OCI-LY1 (cell line): ENCODE measurements around the gene CCL17.
"Not testable (repeated sequence)": the region's sequence is repeated elsewhere in the genome, so short reads cannot be mapped to it uniquely, and the experiment has no call there.

Source experiments
- H2AFZ ChIP-seq: fragments of 200-600 bp; sonication (generic), shearing (Covaris generic); 2 replicates; pipeline ENCODE4 v1.6.0; 2014; ENCODE audit warnings: antibody characterized with exemption, mild to moderate bottlenecking, low read length
- H3F3A ChIP-seq: fragments of 200-600 bp; sonication (generic), shearing (Covaris generic); 2 replicates; pipeline ENCODE4 v1.6.0; 2014; ENCODE audit warnings: mild to moderate bottlenecking, antibody characterized with exemption, low read length, moderate library complexity; ENCODE audit not compliant: insufficient read depth
- H3K27ac ChIP-seq: fragments of 200-600 bp; sonication (generic); 2 replicates; pipeline ENCODE4 v1.5.1; 2014; ENCODE audit warnings: low read length, mixed run types, mild to moderate bottlenecking, low read depth; ENCODE audit not compliant: poor library complexity, severe bottlenecking
- H3K27me3 ChIP-seq: fragments of 200-600 bp; sonication (generic); 2 replicates; pipeline ENCODE4 v1.6.0; 2014; ENCODE audit warnings: antibody characterized with exemption, mild to moderate bottlenecking, low read length, moderate library complexity; ENCODE audit not compliant: insufficient read depth
- H3K36me3 ChIP-seq: fragments of 200-600 bp; sonication (generic); 2 replicates; pipeline ENCODE4 v1.6.1; 2014; ENCODE audit warnings: mild to moderate bottlenecking, antibody characterized with exemption, low read length, moderate library complexity, mixed read lengths; ENCODE audit not compliant: insufficient read depth
- H3K4me1 ChIP-seq: fragments of 200-600 bp; sonication (generic); 2 replicates; pipeline ENCODE4 v1.5.1; 2014; ENCODE audit warnings: mild to moderate bottlenecking, low read length, moderate library complexity; ENCODE audit not compliant: insufficient read depth, severe bottlenecking
- H3K4me2 ChIP-seq: fragments of 200-600 bp; sonication (generic), shearing (Covaris generic); 2 replicates; pipeline ENCODE4 v1.6.1; 2014; ENCODE audit warnings: low read length
- H3K4me3 ChIP-seq: fragments of 200-600 bp; sonication (generic); 2 replicates; pipeline ENCODE4 v1.5.1; 2014; ENCODE audit warnings: low read length, low read depth, mild to moderate bottlenecking, mixed read lengths; ENCODE audit not compliant: poor library complexity, severe bottlenecking
- H3K79me2 ChIP-seq: fragments of 200-600 bp; shearing (Covaris generic); 2 replicates; pipeline ENCODE4 v1.6.1; 2016; ENCODE audit warnings: mixed run types, low read length, mixed read lengths; ENCODE audit not compliant: insufficient read depth
- H3K9ac ChIP-seq: fragments of 200-600 bp; sonication (generic), shearing (Covaris generic); 2 replicates; pipeline ENCODE4 v1.6.1; 2014; ENCODE audit warnings: mild to moderate bottlenecking, low read length, mixed read lengths
- H3K9me2 ChIP-seq: fragments of 200-600 bp; sonication (generic), shearing (Covaris generic); 2 replicates; pipeline ENCODE4 v1.6.1; 2014; ENCODE audit warnings: low read depth, mild to moderate bottlenecking, low read length, mixed read lengths
- H3K9me3 ChIP-seq: fragments of 200-600 bp; shearing (Covaris generic); 2 replicates; pipeline ENCODE4 v1.6.1; 2014; ENCODE audit warnings: low read length, mixed read lengths
- H4K20me1 ChIP-seq: fragments of 200-600 bp; sonication (generic), shearing (Covaris generic); 2 replicates; pipeline ENCODE4 v1.6.0; 2016; ENCODE audit warnings: mild to moderate bottlenecking, low read length; ENCODE audit not compliant: insufficient read depth
- EZH2 ChIP-seq: fragments of 200-600 bp; sonication (generic), shearing (Covaris generic); IDR thresholded peaks from 2 replicates; pipeline ENCODE4 v1.8.0; 2017; ENCODE audit warnings: borderline replicate concordance, mixed run types, mild to moderate bottlenecking, antibody characterized with exemption, low read length, moderate library complexity, mixed read lengths
- TF ChIP-seq, protein P1 (sequence below): fragments of 200-600 bp; sonication (generic), shearing (Covaris generic); IDR thresholded peaks from 2 replicates; pipeline ENCODE4 v1.5.1; 2017; ENCODE audit warnings: mild to moderate bottlenecking, antibody characterized with exemption, low read length, moderate library complexity, mixed read lengths

Gene CCL17

DNA sequence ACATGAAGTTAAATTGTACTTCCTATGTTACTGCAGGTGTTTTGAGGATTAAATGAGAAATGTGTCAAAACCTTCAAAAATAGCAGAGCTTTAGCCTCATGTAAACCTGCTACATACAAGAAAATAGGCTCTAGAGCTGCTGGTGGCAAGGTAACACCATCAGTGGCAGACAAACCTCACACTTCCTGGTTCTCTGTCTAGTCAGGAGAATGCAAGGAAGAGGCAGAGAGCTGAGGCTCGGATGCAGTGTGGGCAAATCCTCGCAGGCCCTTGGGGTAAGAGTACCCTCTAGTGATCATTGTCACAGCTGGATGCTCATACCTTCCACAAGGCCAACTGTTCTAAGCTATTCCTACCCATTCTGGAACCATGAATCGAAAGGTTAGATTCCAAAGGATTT is 28.4 kb downstream of the CCL17 start:
- no peaks in the 10 kb centered on the region for H3K4me1 ChIP-seq
- TF ChIP-seq, protein P1, sequence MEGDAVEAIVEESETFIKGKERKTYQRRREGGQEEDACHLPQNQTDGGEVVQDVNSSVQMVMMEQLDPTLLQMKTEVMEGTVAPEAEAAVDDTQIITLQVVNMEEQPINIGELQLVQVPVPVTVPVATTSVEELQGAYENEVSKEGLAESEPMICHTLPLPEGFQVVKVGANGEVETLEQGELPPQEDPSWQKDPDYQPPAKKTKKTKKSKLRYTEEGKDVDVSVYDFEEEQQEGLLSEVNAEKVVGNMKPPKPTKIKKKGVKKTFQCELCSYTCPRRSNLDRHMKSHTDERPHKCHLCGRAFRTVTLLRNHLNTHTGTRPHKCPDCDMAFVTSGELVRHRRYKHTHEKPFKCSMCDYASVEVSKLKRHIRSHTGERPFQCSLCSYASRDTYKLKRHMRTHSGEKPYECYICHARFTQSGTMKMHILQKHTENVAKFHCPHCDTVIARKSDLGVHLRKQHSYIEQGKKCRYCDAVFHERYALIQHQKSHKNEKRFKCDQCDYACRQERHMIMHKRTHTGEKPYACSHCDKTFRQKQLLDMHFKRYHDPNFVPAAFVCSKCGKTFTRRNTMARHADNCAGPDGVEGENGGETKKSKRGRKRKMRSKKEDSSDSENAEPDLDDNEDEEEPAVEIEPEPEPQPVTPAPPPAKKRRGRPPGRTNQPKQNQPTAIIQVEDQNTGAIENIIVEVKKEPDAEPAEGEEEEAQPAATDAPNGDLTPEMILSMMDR = no peak
- TF ChIP-seq EZH2 = no peak
- no peaks in the 10 kb centered on the region for H3K9me2 ChIP-seq
- H3K27ac ChIP-seq = no peak overlapping the region
- no peak overlapping the region for H3K9ac ChIP-seq
- H3K79me2 ChIP-seq = no peaks in the 10 kb centered on the region
- no peaks in the 10 kb centered on the region for H3F3A ChIP-seq
- H4K20me1 ChIP-seq = no peaks in the 10 kb centered on the region
- no peak overlapping the region for H3K4me2 ChIP-seq
- no peaks in the 10 kb centered on the region for H3K27me3 ChIP-seq
- no peak overlapping the region for H3K4me3 ChIP-seq
- peaks cover 91% of the 10 kb centered on the region for H3K36me3 ChIP-seq
- no peak overlapping the region for H2AFZ ChIP-seq
- H3K9me3 ChIP-seq = no peaks in the 10 kb centered on the region

GRCh38 chr16:57434003-57434402 is 29.4 kb downstream of the CCL17 start:
- no peaks in the 10 kb centered on the region for H3F3A ChIP-seq
- no peak overlapping the region for H2AFZ ChIP-seq
- H3K4me1 ChIP-seq = no peaks in the 10 kb centered on the region
- no peaks in the 10 kb centered on the region for H3K9me3 ChIP-seq
- H3K27me3 ChIP-seq = no peaks in the 10 kb centered on the region
- H3K27ac ChIP-seq = no peak overlapping the region
- H3K36me3 ChIP-seq = peaks cover 91% of the 10 kb centered on the region
- no peaks in the 10 kb centered on the region for H3K79me2 ChIP-seq
- no peaks in the 10 kb centered on the region for H3K9me2 ChIP-seq
- H3K4me3 ChIP-seq = no peak overlapping the region
- no peak for TF ChIP-seq EZH2
- TF ChIP-seq, protein P1 = no peak
- no peaks in the 10 kb centered on the region for H4K20me1 ChIP-seq
- H3K9ac ChIP-seq = no peak overlapping the region
- no peak overlapping the region for H3K4me2 ChIP-seq

GRCh38 chr16:57435838-57436237 is 31.3 kb downstream of the CCL17 start:
- Histone ChIP-seq H3F3A (no peaks in the 10 kb centered on the region), H3K27ac (no peak overlapping the region), H3K27me3 (no peaks in the 10 kb centered on the region), H3K36me3 (peaks cover 94% of the 10 kb centered on the region), H3K9me3 (no peaks in the 10 kb centered on the region), H3K9ac (no peak overlapping the region), H3K9me2 (no peaks in the 10 kb centered on the region), H3K4me3 (no peak overlapping the region), H3K4me2 (no peak overlapping the region), H3K4me1 (no peaks in the 10 kb centered on the region), H2AFZ (no peak overlapping the region), H4K20me1 (no peaks in the 10 kb centered on the region), H3K79me2 (no peaks in the 10 kb centered on the region)
- TF ChIP-seq EZH2 = no peak
- TF ChIP-seq, protein P1 = no peak

- H3K27ac ChIP-seq, H3K4me2 ChIP-seq: not testable (repeated sequence)
- H3K79me2 ChIP-seq = peaks cover 25% of the 10 kb centered on the region
Observed at GRCh38 chr16:57439947-57440346, 35.4 kb downstream of the CCL17 start.

DNA sequence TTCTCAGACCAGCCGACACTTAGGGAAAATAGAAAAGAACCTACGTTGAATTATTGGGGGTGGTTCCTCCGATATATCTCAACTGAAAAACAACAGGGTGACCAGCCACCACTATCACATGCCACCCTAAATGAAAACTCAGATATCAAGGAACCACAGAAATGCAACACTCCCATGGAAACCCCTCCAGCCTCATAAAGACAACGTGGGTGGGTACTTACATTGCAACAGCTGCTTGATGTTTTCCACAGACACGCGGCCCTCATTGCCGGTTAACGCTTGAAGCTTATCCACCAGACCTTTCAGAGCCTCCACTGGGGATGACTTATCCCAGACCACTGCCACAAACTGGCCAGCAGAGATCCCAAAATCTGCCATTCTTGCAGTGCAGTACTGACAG is 36.0 kb downstream of the CCL17 start:
- Histone ChIP-seq H3K36me3 (peaks cover 66% of the 10 kb centered on the region), H3K79me2 (peaks cover 29% of the 10 kb centered on the region)
- H3F3A ChIP-seq, H3K4me2 ChIP-seq, H3K4me3 ChIP-seq, H3K9me2 ChIP-seq, H4K20me1 ChIP-seq, H3K9me3 ChIP-seq, H3K9ac ChIP-seq, H3K27ac ChIP-seq, H2AFZ ChIP-seq, H3K4me1 ChIP-seq, H3K27me3 ChIP-seq: not testable (repeated sequence)

More at GRCh38 chr16:57439947-57440346, 35.4 kb downstream of the CCL17 start:
- not testable (repeated sequence) for H3K9me2 ChIP-seq, H3K4me3 ChIP-seq, H3K9me3 ChIP-seq, H3F3A ChIP-seq, H3K9ac ChIP-seq, H2AFZ ChIP-seq, H3K4me1 ChIP-seq, H4K20me1 ChIP-seq, H3K27me3 ChIP-seq
- peaks cover 72% of the 10 kb centered on the region for H3K36me3 ChIP-seq
